WTC11 (cell line): Measurements from ENCODE around the gene WNK2. TPM values are rescaled to one million over a fixed set of nuclear protein-coding genes. Genes with fewer than 3 reads are reported as not detected.
A peak's percentile ranks its signal among the peaks of the same experiment; 100 is the strongest.

Experiments used
- ATAC-seq: fragments of 200-7000 bp; cut with Tn5 transposase; 2 replicates; pipeline ENCODE4 v1.10.0; 2021; ENCODE audit warnings: mild to moderate bottlenecking, moderate library complexity
- CTCF ChIA-PET: fragments of 300-600 bp; sonication (Branson Sonifier 250); formaldehyde crosslinking; loops from one replicate; lab custom pipeline; 2021; ENCODE audit warnings: antibody characterized with exemption; lab: Charles Lee
- POLR2A ChIA-PET: fragments of 350-600 bp; sonication (Branson Sonifier 250); formaldehyde crosslinking; loops from one replicate; lab custom pipeline; 2021; ENCODE audit warnings: antibody characterized with exemption; lab: Charles Lee
- DNase-seq: peaks from one replicate; pipeline ENCODE4 v3.0.0; 2021; ENCODE audit warnings: low spot score
- H3K27ac Mint-ChIP-seq: 2 replicates; pipeline ENCODE4 v1.8.0; 2021; ENCODE audit warnings: mixed read lengths
- H3K27me3 Mint-ChIP-seq: 2 replicates; pipeline ENCODE4 v1.8.0; 2021; ENCODE audit warnings: low read depth, mild to moderate bottlenecking, moderate library complexity, mixed read lengths
- H3K36me3 Mint-ChIP-seq: 2 replicates; pipeline ENCODE4 v1.8.0; 2021; ENCODE audit warnings: mixed read lengths
- H3K4me1 Mint-ChIP-seq: 2 replicates; pipeline ENCODE4 v1.8.0; 2022; ENCODE audit warnings: mixed read lengths
- H3K4me3 Mint-ChIP-seq: 2 replicates; pipeline ENCODE4 v1.8.0; 2021; ENCODE audit warnings: mild to moderate bottlenecking, moderate library complexity, mixed read lengths
- H3K9me3 Mint-ChIP-seq: 2 replicates; pipeline ENCODE4 v1.8.0; 2021; ENCODE audit warnings: mixed read lengths
- ATF1 ChIP-seq: sonication (generic); formaldehyde crosslinking; IDR thresholded peaks from 2 replicates; pipeline ENCODE4 v1.8.1; 2023; ENCODE audit warnings: mild to moderate bottlenecking, moderate library complexity, missing genetic modification reagents
- CREB1 ChIP-seq: sonication (generic); formaldehyde crosslinking; IDR thresholded peaks from 2 replicates; pipeline ENCODE4 v1.8.0; 2023; ENCODE audit warnings: mild to moderate bottlenecking, missing genetic modification reagents
- ELF4 ChIP-seq: sonication (generic); formaldehyde crosslinking; IDR thresholded peaks from 2 replicates; pipeline ENCODE4 v1.8.1; 2022; ENCODE audit warnings: low read depth, mild to moderate bottlenecking, moderate library complexity, missing genetic modification reagents
- FOXK1 ChIP-seq: sonication (generic); formaldehyde crosslinking; IDR thresholded peaks from 2 replicates; pipeline ENCODE4 v1.8.0; 2022; ENCODE audit warnings: mild to moderate bottlenecking, moderate library complexity, missing genetic modification reagents
- GABPB1 ChIP-seq: sonication (generic); formaldehyde crosslinking; IDR thresholded peaks from 2 replicates; pipeline ENCODE4 v1.8.1; 2023; ENCODE audit warnings: mild to moderate bottlenecking, missing genetic modification reagents
- GRHL2 ChIP-seq: fragments of 250-450 bp; sonication (Bioruptor Pico); IDR thresholded peaks from 2 replicates; pipeline ENCODE4 v1.8.0; 2022; ENCODE audit warnings: mild to moderate bottlenecking, moderate library complexity; ENCODE audit not compliant: insufficient replicate concordance, severe bottlenecking
- GTF2I ChIP-seq: fragments of 250-450 bp; sonication (Bioruptor Pico); conservative IDR thresholded peaks from 2 replicates; pipeline ENCODE4 v1.4.0; 2021; ENCODE audit warnings: mild to moderate bottlenecking
- JUN ChIP-seq: sonication (generic); formaldehyde crosslinking; IDR thresholded peaks from 2 replicates; pipeline ENCODE4 v1.8.0; 2023; ENCODE audit warnings: mild to moderate bottlenecking, missing genetic modification reagents
- KAT7 ChIP-seq: sonication (generic); formaldehyde crosslinking; IDR thresholded peaks from 2 replicates; pipeline ENCODE4 v1.8.1; 2023; ENCODE audit warnings: missing genetic modification reagents, mild to moderate bottlenecking, borderline replicate concordance
- NFYB ChIP-seq: sonication (generic); formaldehyde crosslinking; conservative IDR thresholded peaks from 2 replicates; pipeline ENCODE4 v1.8.0; 2022; ENCODE audit warnings: low read depth, missing genetic modification reagents
- NR2C2 ChIP-seq: sonication (generic); formaldehyde crosslinking; IDR thresholded peaks from 2 replicates; pipeline ENCODE4 v1.8.0; 2022; ENCODE audit warnings: mild to moderate bottlenecking, missing genetic modification reagents
- PRRX2 ChIP-seq: fragments of 250-450 bp; sonication (Bioruptor Pico); IDR thresholded peaks from 2 replicates; pipeline ENCODE4 v1.8.0; 2021; ENCODE audit warnings: mild to moderate bottlenecking
- RELA ChIP-seq: sonication (generic); formaldehyde crosslinking; IDR thresholded peaks from 2 replicates; pipeline ENCODE4 v1.8.1; 2022; ENCODE audit warnings: missing genetic modification reagents, mild to moderate bottlenecking, borderline replicate concordance
- SOX15 ChIP-seq: fragments of 250-450 bp; sonication (Bioruptor Pico); IDR thresholded peaks from 2 replicates; pipeline ENCODE4 v1.9.0; 2021; ENCODE audit warnings: mild to moderate bottlenecking
- TEAD1 ChIP-seq: sonication (generic); formaldehyde crosslinking; IDR thresholded peaks from 2 replicates; pipeline ENCODE4 v1.8.0; 2022; ENCODE audit warnings: mild to moderate bottlenecking, missing genetic modification reagents
- total RNA-seq: library from RNA; stranded (reverse); gene quantifications from 3 replicates; pipeline ENCODE4 v1.2.3, GENCODE V29; 2021
- TF ChIP-seq, protein P1 (sequence below): fragments of 250-450 bp; sonication (Bioruptor Pico); IDR thresholded peaks from 2 replicates; pipeline ENCODE4 v2.1.2; 2022; ENCODE audit warnings: mild to moderate bottlenecking, moderate library complexity
- TF ChIP-seq, protein P2 (sequence below): sonication (generic); formaldehyde crosslinking; IDR thresholded peaks from 2 replicates; pipeline ENCODE4 v1.8.1; 2022; ENCODE audit warnings: mild to moderate bottlenecking, moderate library complexity, missing genetic modification reagents
- TF ChIP-seq, protein P3 (sequence below): sonication (generic); formaldehyde crosslinking; conservative IDR thresholded peaks from 2 replicates; pipeline ENCODE4 v1.8.1; 2023; ENCODE audit warnings: mild to moderate bottlenecking, low read depth, missing genetic modification reagents, moderate library complexity
- TF ChIP-seq, protein P4 (sequence below): sonication (generic); formaldehyde crosslinking; IDR thresholded peaks from 2 replicates; pipeline ENCODE4 v1.8.1; 2023; ENCODE audit warnings: mild to moderate bottlenecking, missing genetic modification reagents
- TF ChIP-seq, protein P5 (sequence below): sonication (generic); formaldehyde crosslinking; IDR thresholded peaks from 2 replicates; pipeline ENCODE4 v1.8.0; 2022; ENCODE audit warnings: mild to moderate bottlenecking, missing genetic modification reagents
- TF ChIP-seq, protein P6 (sequence below): sonication (generic); formaldehyde crosslinking; conservative IDR thresholded peaks from 2 replicates; pipeline ENCODE4 v1.8.1; 2022; ENCODE audit warnings: mild to moderate bottlenecking, missing genetic modification reagents
- TF ChIP-seq, protein P7 (sequence below): fragments of 250-450 bp; sonication (Bioruptor Pico); IDR thresholded peaks from 2 replicates; pipeline ENCODE4 v1.9.0; 2021; ENCODE audit warnings: moderate library complexity, mild to moderate bottlenecking, inconsistent platforms, borderline replicate concordance
- TF ChIP-seq, protein P8 (sequence below): sonication (generic); formaldehyde crosslinking; IDR thresholded peaks from 2 replicates; pipeline ENCODE4 v1.8.1; 2023; ENCODE audit warnings: mild to moderate bottlenecking, missing genetic modification reagents, moderate library complexity
- TF ChIP-seq, protein P9 (sequence below): sonication (generic); formaldehyde crosslinking; IDR thresholded peaks from 2 replicates; pipeline ENCODE4 v1.8.1; 2023; ENCODE audit warnings: mild to moderate bottlenecking, missing genetic modification reagents, moderate library complexity

WNK2 gene
- total RNA-seq, 1 experiment from 2014 or later, result 120 TPM

DNA sequence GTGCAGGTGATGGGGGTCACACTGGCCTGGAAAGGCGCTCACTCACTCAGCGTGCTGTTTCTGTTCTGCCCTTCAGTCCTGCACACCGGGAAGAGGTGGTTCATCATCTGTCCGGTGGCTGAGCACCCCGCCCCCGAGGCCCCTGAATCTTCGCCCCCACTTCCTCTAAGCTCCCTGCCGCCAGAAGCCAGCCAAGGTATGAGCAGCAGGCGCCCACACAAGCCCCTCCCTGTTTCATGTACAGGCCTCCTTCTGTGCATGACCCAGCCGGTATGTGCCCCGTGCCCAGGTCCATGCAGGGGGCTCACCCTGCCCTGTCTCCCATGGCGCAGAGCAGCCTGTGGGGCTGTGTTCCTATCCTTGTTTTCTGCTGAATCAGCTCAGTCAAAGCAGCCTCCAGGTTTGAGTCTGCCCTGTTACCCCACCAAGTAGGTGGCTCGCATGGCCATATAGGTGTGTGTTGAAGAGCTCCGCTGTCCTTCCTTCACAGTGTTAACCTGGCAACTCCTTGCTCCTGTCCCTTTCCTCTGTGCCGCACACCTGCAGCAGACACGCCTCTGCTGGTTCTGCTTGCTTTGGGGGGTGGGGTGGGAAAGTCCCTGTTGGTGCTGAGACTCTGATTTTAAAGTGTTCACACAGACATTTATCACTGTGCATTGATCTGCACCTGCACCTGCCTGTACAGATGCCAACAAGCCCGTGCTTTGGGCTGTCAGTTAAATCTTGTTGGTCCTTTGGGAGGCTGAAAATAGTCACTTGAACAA is 84.8 kb downstream of the WNK2 start:
- peaks cover 47% of the 10 kb centered on the region for H3K36me3 Mint-ChIP-seq
- no peaks in the 10 kb centered on the region for H3K4me1 Mint-ChIP-seq
- DNase-seq, result no peak
- TF ChIP-seq, protein P1, sequence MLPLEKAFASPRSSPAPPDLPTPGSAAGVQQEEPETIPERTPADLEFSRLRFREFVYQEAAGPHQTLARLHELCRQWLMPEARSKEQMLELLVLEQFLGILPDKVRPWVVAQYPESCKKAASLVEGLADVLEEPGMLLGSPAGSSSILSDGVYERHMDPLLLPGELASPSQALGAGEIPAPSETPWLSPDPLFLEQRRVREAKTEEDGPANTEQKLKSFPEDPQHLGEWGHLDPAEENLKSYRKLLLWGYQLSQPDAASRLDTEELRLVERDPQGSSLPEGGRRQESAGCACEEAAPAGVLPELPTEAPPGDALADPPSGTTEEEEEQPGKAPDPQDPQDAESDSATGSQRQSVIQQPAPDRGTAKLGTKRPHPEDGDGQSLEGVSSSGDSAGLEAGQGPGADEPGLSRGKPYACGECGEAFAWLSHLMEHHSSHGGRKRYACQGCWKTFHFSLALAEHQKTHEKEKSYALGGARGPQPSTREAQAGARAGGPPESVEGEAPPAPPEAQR (CRISPR knock-in tag), result no peak
- TF ChIP-seq, protein P2, sequence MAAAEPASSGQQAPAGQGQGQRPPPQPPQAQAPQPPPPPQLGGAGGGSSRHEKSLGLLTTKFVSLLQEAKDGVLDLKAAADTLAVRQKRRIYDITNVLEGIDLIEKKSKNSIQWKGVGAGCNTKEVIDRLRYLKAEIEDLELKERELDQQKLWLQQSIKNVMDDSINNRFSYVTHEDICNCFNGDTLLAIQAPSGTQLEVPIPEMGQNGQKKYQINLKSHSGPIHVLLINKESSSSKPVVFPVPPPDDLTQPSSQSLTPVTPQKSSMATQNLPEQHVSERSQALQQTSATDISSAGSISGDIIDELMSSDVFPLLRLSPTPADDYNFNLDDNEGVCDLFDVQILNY, result no peak
- TF ChIP-seq PRRX2, result no peak
- no peak for TF ChIP-seq NR2C2 (CRISPR knock-in tag)
- no peak for TF ChIP-seq GABPB1 (CRISPR knock-in tag)
- no peak for TF ChIP-seq JUN (CRISPR knock-in tag)
- no peak for TF ChIP-seq ELF4 (CRISPR knock-in tag)
- TF ChIP-seq GTF2I (CRISPR knock-in tag), result no peak
- no peak for TF ChIP-seq NFYB (CRISPR knock-in tag)
- TF ChIP-seq, protein P3, sequence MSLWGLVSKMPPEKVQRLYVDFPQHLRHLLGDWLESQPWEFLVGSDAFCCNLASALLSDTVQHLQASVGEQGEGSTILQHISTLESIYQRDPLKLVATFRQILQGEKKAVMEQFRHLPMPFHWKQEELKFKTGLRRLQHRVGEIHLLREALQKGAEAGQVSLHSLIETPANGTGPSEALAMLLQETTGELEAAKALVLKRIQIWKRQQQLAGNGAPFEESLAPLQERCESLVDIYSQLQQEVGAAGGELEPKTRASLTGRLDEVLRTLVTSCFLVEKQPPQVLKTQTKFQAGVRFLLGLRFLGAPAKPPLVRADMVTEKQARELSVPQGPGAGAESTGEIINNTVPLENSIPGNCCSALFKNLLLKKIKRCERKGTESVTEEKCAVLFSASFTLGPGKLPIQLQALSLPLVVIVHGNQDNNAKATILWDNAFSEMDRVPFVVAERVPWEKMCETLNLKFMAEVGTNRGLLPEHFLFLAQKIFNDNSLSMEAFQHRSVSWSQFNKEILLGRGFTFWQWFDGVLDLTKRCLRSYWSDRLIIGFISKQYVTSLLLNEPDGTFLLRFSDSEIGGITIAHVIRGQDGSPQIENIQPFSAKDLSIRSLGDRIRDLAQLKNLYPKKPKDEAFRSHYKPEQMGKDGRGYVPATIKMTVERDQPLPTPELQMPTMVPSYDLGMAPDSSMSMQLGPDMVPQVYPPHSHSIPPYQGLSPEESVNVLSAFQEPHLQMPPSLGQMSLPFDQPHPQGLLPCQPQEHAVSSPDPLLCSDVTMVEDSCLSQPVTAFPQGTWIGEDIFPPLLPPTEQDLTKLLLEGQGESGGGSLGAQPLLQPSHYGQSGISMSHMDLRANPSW (CRISPR knock-in tag), result no peak
- TF ChIP-seq, protein P4, sequence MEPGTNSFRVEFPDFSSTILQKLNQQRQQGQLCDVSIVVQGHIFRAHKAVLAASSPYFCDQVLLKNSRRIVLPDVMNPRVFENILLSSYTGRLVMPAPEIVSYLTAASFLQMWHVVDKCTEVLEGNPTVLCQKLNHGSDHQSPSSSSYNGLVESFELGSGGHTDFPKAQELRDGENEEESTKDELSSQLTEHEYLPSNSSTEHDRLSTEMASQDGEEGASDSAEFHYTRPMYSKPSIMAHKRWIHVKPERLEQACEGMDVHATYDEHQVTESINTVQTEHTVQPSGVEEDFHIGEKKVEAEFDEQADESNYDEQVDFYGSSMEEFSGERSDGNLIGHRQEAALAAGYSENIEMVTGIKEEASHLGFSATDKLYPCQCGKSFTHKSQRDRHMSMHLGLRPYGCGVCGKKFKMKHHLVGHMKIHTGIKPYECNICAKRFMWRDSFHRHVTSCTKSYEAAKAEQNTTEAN (CRISPR knock-in tag), result no peak
- no peak for TF ChIP-seq SOX15 (CRISPR knock-in tag)
- TF ChIP-seq GRHL2 (CRISPR knock-in tag), result no peak
- TF ChIP-seq FOXK1, result no peak
- no peak for TF ChIP-seq ATF1 (CRISPR knock-in tag)
- TF ChIP-seq RELA (CRISPR knock-in tag), result no peak
- TF ChIP-seq KAT7, result no peak
- TF ChIP-seq, protein P5, sequence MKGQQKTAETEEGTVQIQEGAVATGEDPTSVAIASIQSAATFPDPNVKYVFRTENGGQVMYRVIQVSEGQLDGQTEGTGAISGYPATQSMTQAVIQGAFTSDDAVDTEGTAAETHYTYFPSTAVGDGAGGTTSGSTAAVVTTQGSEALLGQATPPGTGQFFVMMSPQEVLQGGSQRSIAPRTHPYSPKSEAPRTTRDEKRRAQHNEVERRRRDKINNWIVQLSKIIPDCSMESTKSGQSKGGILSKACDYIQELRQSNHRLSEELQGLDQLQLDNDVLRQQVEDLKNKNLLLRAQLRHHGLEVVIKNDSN (CRISPR knock-in tag), result no peak
- no peak for ATAC-seq
- H3K9me3 Mint-ChIP-seq, result peaks cover 5% of the 10 kb centered on the region; the same call in 1 of the 2 replicates
- H3K27me3 Mint-ChIP-seq, result no peaks in the 10 kb centered on the region
- peak overlapping the region; percentile 36; the same call in 1 of the 2 replicates for H3K27ac Mint-ChIP-seq
- H3K4me3 Mint-ChIP-seq, result no peak overlapping the region
- POLR2A ChIA-PET, result no interaction called here
- CTCF ChIA-PET, result interaction anchor here (1.8 kb wide), 1 partner anchor 114 kb away, joined by 9 read pairs; no protein-coding TSS in a partner anchor

DNA sequence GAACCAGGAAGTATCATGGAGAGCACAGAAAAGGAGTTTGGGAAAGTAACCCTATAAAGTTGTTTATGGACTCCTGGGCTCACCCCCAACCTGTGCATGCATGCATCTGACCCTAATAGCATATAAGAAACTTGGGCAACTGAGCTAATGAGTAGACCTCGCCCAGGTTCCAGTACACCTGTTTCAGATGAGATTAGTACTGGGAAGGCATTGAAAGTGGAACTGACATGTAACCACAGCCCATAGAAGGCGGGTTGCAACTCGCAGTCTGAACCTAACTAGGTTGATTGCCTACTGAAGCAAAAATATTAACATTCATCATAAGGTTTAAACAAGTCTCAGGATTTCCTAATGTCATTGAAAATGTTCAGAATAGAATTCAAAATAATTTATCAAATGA is 87.0 kb downstream of the WNK2 start:
- Mint-ChIP-seq H3K9me3 (peaks cover 9% of the 10 kb centered on the region; the same call in 1 of the 2 replicates), H3K4me3 (no peak overlapping the region), H3K4me1 (no peaks in the 10 kb centered on the region), H3K27ac (no peak overlapping the region; the same call in 1 of the 2 replicates), H3K27me3 (no peaks in the 10 kb centered on the region), H3K36me3 (peaks cover 40% of the 10 kb centered on the region)
- ChIA-PET POLR2A (no interaction called here), CTCF (interaction anchor here (1.4 kb wide), 1 partner anchor 117 kb away, joined by 3 read pairs; no protein-coding TSS in a partner anchor)
- DNase-seq (no peak), ATAC-seq (no peak)
- TF ChIP-seq, protein P6, sequence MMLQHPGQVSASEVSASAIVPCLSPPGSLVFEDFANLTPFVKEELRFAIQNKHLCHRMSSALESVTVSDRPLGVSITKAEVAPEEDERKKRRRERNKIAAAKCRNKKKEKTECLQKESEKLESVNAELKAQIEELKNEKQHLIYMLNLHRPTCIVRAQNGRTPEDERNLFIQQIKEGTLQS, result no peak
- TF ChIP-seq TEAD1 (CRISPR knock-in tag), result no peak
- TF ChIP-seq, protein P7, sequence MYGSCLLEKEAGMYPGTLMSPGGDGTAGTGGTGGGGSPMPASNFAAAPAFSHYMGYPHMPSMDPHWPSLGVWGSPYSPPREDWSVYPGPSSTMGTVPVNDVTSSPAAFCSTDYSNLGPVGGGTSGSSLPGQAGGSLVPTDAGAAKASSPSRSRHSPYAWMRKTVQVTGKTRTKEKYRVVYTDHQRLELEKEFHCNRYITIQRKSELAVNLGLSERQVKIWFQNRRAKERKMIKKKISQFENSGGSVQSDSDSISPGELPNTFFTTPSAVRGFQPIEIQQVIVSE (CRISPR knock-in tag), result no peak
- TF ChIP-seq, protein P8, sequence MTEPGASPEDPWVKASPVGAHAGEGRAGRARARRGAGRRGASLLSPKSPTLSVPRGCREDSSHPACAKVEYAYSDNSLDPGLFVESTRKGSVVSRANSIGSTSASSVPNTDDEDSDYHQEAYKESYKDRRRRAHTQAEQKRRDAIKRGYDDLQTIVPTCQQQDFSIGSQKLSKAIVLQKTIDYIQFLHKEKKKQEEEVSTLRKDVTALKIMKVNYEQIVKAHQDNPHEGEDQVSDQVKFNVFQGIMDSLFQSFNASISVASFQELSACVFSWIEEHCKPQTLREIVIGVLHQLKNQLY, result no peak
- TF ChIP-seq, protein P9, sequence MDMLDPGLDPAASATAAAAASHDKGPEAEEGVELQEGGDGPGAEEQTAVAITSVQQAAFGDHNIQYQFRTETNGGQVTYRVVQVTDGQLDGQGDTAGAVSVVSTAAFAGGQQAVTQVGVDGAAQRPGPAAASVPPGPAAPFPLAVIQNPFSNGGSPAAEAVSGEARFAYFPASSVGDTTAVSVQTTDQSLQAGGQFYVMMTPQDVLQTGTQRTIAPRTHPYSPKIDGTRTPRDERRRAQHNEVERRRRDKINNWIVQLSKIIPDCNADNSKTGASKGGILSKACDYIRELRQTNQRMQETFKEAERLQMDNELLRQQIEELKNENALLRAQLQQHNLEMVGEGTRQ (CRISPR knock-in tag), result no peak
- TF ChIP-seq ELF4 (CRISPR knock-in tag), result no peak
- TF ChIP-seq CREB1 (CRISPR knock-in tag), result no peak
- TF ChIP-seq SOX15 (CRISPR knock-in tag), result no peak
